HG03521 (cell line): Measurements from ENCODE around the gene GFY.

Experiments used
- ATAC-seq: cut with Tn5 transposase; IDR thresholded peaks from one replicate; pipeline ENCODE4 v1.9.1; 2021; ENCODE audit warnings: mild to moderate bottlenecking, moderate library complexity; ENCODE audit not compliant: unreplicated experiment

The GFY gene

DNA sequence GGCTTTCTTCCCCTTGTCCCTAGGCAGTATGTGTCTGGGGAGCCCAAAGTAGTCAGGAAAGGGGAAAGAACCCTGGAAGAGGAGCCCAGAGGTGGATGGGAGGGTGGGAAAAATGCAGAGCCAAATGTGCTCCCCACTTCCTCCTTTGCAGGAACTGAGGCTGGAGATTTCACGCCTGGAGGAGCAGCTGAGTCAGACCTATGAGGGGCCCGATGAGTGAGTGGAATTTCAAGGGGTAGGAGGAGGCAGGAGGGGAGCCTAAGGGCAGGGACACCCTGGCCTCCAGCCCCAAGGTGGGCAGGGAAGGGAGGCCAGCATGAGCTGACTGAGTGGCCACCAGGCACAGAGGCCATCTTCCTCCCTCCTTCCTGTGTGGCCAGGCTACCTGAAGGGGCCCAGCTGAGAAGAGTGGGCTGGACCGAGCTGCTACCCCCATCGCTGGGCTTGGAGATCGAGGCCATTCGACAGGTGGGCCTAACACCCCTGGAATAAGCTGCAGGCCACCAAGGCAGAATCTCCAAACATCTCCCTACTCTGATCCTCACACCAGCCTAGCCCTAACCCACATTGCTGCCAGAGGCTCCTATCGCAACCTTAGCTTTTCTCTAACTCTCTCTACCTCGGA is 16.3 kb upstream of the GFY start:
- ATAC-seq: no peak

DNA sequence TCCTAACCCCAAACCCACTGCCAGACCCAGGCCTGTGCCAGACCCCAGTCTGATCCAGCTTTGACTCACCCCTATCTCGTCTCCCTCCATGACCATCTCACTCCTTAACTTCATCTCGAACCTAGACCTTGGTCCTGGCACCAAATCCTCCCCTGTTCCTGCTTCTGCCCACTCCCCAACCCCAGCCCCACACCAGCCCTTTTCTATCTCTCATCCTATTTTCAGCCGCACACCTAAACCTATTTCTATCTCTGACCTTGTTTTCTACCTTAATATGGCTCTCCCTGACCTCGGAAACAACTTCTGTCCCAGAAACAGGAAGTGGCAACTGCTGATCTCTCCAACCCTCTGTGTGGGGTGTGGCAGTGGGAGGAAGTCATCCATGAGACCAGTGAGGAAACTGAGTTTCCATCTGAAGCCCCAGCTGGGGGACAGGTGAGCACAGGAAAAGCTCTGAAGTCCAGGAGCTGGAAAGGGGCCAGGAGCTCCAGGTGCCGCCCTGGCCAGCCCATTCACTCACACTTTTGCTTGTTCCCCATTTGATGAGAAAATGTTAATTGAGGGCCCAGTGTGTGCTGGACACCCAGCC is 15.7 kb upstream of the GFY start:
- no peak for ATAC-seq

- ATAC-seq: no peak
These were observed 13.4 kb upstream of the GFY start for GRCh38 chr19:49411681-49412326.

- no peak for ATAC-seq
These were observed 11.8 kb upstream of the GFY start for GRCh38 chr19:49413348-49413747.

- ATAC-seq: no peak
These were observed 10.9 kb upstream of the GFY start for GRCh38 chr19:49414256-49414655.

DNA sequence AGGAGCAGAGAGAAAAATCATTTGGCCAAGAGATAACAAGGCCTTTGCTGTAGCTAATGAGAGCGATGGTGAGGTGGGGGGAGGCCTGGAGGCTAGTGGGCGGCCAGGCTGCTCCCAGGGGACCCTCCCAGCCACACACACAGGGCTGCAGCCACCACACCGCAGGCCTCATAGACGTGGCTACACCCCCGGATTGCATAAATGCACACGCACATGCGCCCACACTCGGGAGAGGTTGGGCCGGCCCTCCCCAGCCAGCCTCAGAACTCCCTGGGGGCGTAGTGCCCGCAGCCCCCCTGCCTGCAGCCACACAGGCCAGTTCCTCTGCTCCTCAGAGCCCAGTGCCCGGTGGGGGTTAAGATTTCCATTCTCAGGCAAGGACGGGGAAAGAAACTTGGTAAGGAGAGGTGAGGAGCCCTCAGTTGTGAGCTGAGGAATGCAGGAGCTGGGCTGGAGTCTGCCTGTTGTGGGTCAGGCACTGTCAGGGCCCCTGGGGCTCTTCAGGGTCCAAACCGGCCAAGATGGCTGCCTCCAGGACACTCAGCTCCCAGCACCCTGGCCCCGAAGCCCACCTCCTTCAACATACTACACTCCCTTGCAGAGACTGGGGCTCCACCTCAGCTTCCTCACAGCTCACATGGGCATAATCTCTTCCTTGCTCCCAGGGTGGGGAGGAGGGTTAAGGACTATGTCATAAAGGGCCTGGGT is 9.9 kb upstream of the GFY start:
- no peak for ATAC-seq

GRCh38 chr19:49415810-49416200 is 9.4 kb upstream of the GFY start:
- ATAC-seq: no peak

- no peak for ATAC-seq
These were observed 8.1 kb upstream of the GFY start for GRCh38 chr19:49417088-49417487.

GRCh38 chr19:49418511-49418910 is 6.7 kb upstream of the GFY start:
- no peak for ATAC-seq

DNA sequence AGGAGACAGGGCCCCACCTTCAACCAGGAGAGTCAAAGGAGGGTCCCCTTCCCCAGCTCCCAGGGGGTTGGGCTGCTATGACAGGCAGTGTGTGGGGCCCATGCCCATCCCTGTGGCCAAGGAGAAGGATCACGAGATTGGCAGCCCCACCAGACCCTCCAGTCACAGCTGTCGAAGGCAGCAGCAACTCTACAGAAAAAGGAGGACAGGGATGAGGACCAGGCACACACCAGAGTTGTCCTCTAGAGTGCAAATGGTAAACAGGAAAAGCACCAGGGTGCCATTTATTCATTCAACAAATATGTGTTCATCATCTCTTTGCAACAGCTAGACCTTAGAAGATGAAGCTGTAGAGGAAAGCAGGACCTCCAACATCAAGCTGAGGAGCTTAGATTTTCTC is 6.0 kb upstream of the GFY start:
- ATAC-seq: no peak

GRCh38 chr19:49420227-49420626 is 5.0 kb upstream of the GFY start:
- no peak for ATAC-seq

DNA sequence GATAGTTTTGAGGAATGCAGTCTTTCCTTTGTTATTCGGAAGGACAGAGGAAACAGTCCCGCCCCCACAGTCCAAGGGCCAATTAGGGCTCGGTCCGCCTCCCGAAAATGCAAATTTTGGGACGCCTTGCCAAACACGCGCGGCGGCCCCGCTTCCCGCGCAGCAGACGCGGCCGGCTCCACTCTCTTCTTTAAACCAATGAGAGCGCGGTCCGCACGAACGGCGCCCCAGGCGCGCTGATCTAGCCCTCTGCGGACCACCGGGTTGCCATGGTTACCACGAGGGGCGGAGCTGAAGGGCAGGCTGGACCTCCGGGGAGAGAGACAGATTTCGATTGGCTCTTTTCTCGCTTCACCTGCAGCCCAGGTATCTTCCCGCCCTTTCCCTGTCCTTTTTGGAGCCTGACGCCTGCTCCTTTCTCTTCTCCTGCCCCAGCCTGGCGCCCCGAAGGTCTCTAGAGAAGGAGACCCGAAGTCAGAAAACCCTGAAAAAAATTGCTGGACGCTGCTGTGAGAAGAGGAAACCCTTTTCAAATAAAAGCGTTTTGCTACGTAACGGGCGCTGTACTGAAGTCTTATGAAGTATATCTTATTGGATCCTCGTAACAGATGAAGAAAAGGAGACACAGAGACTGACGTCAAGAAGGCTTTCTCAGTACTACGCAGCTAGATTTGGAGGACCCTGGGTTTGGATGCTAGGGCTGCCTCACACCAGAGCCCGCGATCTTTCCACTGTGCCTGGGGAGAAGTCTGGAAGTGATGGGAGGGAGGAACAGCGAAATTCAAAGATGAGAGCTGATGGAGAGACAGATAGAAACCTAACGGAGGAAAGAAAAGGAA is 3.9 kb upstream of the GFY start:
- ATAC-seq: no peak

DNA sequence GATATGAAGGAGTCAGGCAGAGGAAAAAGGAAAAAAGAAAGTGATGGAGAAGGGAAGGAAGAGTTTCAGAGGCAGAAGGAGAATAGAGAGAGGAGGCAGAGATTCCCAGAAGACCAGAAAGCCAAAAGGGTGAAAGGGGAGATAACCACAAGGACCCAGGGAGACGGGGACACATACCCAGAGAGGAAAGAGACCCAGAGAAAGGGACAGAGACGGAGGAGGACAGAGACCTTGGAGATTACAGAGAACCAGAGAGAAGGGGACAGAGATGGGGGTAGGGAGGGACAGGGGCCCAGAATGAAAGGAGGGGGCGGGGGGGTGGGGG is 3.3 kb upstream of the GFY start:
- ATAC-seq: no peak

- ATAC-seq: no peak
These were observed 2.6 kb upstream of the GFY start for GRCh38 chr19:49422407-49423070.

- ATAC-seq: no peak
These were observed 1.9 kb upstream of the GFY start, which contains the start of gene PTH2 for GRCh38 chr19:49423071-49423984. Gene PTH2 (minus strand): TSS chr19:49423441. CDS start chr19:49423339, 102 bp downstream.

GRCh38 chr19:49423985-49424303 is 1.2 kb upstream of the GFY start:
- no peak for ATAC-seq

- ATAC-seq: no peak
These were observed 869 bp downstream of the GFY start for GRCh38 chr19:49425922-49426592.

DNA sequence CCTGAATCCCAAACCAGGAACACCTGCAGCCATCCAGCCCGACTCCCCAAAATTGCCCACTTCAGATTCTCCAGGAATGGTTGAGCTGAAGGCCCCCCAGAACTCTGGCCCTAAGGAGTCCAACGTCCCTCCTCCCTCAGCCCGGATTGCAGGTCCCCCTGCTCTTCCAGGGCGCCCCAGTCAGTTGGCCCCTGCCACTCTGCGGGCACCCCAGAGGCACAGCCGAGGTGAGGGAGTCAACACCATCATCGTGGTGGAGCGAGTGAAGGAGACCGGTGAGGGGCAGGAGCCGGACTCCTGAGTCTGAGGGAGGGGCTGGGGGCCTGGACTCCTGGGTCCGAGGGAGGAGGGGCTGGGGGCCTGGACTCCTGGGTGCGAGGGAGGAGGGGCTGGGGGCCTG is 2.2 kb downstream of the GFY start:
- ATAC-seq: no peak

- no peak for ATAC-seq
These were observed 2.8 kb downstream of the GFY start for GRCh38 chr19:49427855-49428546.
